Caco-2 (cell line): Measurements from ENCODE around the gene RTCB. TPM values are rescaled to one million over a fixed set of nuclear protein-coding genes. Genes with fewer than 3 reads are reported as not detected.
A peak's percentile ranks its signal among the peaks of the same experiment; 100 is the strongest.

ENCODE experiments used
- BruUV-seq: library from RNA; stranded (reverse); fragments of 400-500 nt; replicated peaks from 2 replicates; lab custom pipeline; 2021; lab: Mats Ljungman, UMichigan
- CTCF ChIA-PET: fragments of 300-600 bp; sonication (Branson Sonifier 250); formaldehyde crosslinking; loops from one replicate; lab custom pipeline; 2022; ENCODE audit warnings: antibody characterized with exemption; lab: Charles Lee
- POLR2A ChIA-PET: fragments of 300-600 bp; sonication (Branson Sonifier 250); formaldehyde crosslinking; loops from one replicate; lab custom pipeline; 2022; ENCODE audit warnings: antibody characterized with exemption; lab: Charles Lee
- DNase-seq, 2 experiments: peaks; one replicate each; pipeline versions ENCODE4 v3.0.0 to v3.0.0-alpha.2; 2020 to 2022
- H3K27me3 ChIP-seq: replicated peaks from 2 replicates; pipeline ENCODE4 v1.6.0; 2011; ENCODE audit warnings: low read length; ENCODE audit not compliant: control insufficient read depth, insufficient read depth
- H3K36me3 ChIP-seq: 2 replicates; pipeline ENCODE4 v1.5.1; 2011; ENCODE audit warnings: low read length; ENCODE audit not compliant: control insufficient read depth, insufficient read depth
- H3K4me1 ChIP-seq: fragments of 250-450 bp; sonication (Bioruptor Pico); 2 replicates; pipeline ENCODE4 v1.5.1; 2020; ENCODE audit warnings: mild to moderate bottlenecking
- H3K4me3 ChIP-seq: 2 replicates; pipeline ENCODE4 v1.5.1; 2011; ENCODE audit warnings: low read depth, mild to moderate bottlenecking, control low read depth, low read length
- H3K9me3 ChIP-seq: fragments of 250-450 bp; sonication (Bioruptor Pico); 2 replicates; pipeline ENCODE4 v1.5.1; 2020; ENCODE audit warnings: mild to moderate bottlenecking, moderate library complexity
- H3K27ac Mint-ChIP-seq: one replicate; pipeline ENCODE4 v1.8.0; 2022; ENCODE audit warnings: mixed read lengths; ENCODE audit not compliant: unreplicated experiment
- H3K27me3 Mint-ChIP-seq: one replicate; pipeline ENCODE4 v1.8.0; 2022; ENCODE audit warnings: mixed read lengths; ENCODE audit not compliant: insufficient read depth, unreplicated experiment
- H3K36me3 Mint-ChIP-seq: one replicate; pipeline ENCODE4 v1.8.0; 2022; ENCODE audit warnings: mild to moderate bottlenecking, mixed read lengths; ENCODE audit not compliant: insufficient read depth, unreplicated experiment
- H3K4me1 Mint-ChIP-seq: one replicate; pipeline ENCODE4 v1.8.0; 2022; ENCODE audit warnings: low read depth, mixed read lengths; ENCODE audit not compliant: unreplicated experiment
- H3K4me3 Mint-ChIP-seq: one replicate; pipeline ENCODE4 v1.8.0; 2022; ENCODE audit warnings: mild to moderate bottlenecking, moderate library complexity, mixed read lengths; ENCODE audit not compliant: unreplicated experiment
- H3K9me3 Mint-ChIP-seq: one replicate; pipeline ENCODE4 v1.8.0; 2022; ENCODE audit warnings: mixed read lengths; ENCODE audit not compliant: unreplicated experiment
- CTCF ChIP-seq, 2 experiments: fragments of 200-600 bp in 1 of 2; IDR thresholded peaks; 1 replicate in 1 of 2; 2 replicates in 1 of 2; pipeline versions ENCODE4 v1.5.1 to v1.8.0; 2011 to 2022; ENCODE audit warnings: antibody characterized with exemption in 1 of 2, control low read depth in 1 of 2, inconsistent platforms in 1 of 2, low read depth in 1 of 2, low read length in 1 of 2, mild to moderate bottlenecking in 1 of 2, moderate library complexity in 1 of 2; ENCODE audit not compliant: insufficient read depth in 1 of 2, severe bottlenecking in 1 of 2, unreplicated experiment in 1 of 2
- intact Hi-C: fragments of 100-400 bp; cut with micrococcal nuclease; formaldehyde crosslinking; loops from one replicate; pipeline ENCODE4 v1.10.0; 2022; ENCODE audit not compliant: unreplicated experiment
- total RNA-seq: library from RNA; stranded (reverse); gene quantifications from 2 replicates; pipeline ENCODE4 v1.2.3, GENCODE V29; 2022

RTCB gene
- total RNA-seq, 1 experiment from 2014 or later: 105 TPM

DNA sequence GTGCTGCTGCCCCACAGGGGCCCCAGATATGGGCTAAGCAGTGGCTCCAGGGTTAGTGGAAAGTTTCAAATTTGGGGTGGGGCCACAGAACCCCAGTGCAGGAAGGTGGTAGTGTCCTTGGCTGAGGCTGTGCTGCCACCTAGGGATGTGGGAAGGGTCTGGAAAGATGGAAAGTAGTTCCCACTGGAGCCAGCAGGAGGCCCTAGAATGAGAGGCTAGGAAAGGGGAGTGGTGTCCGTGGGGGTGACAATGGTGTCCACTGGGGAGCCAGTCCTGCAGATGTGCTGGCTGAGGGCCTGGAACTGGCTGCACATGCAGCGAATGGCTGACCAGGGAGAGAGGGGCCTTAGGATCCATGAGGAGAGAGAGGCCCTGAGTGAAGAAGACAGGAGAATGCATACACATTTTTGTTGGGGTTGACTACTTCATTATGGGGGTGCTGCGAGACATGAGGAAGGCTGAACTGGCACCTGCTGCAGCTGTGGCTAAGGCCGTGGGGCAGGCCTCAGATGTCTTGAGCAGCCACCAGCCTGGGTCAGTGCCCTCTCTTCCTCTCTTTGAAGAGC lies 33.3 kb downstream of the RTCB start:
- Mint-ChIP-seq H3K27ac (no peak overlapping the region), H3K4me1 (no peaks in the 10 kb centered on the region), H3K9me3 (no peaks in the 10 kb centered on the region), H3K27me3 (peaks cover 10% of the 10 kb centered on the region), H3K36me3 (peaks cover 5% of the 10 kb centered on the region), H3K4me3 (no peak overlapping the region)
- peak; percentile 65 to 68 for DNase-seq
- no peaks in the 10 kb centered on the region for H3K4me1 ChIP-seq
- peak; percentile 55 to 83 for TF ChIP-seq CTCF (IDR thresholded peaks at IDR 0.05; ENCODE audit: insufficient read depth in 1 of 2, low read depth in 1 of 2, low read length in 1 of 2, severe bottlenecking in 1 of 2, unreplicated experiment in 1 of 2)
- CTCF ChIA-PET: interaction anchor here (0.6 kb wide), 1 partner anchor 218 kb away, joined by 3 read pairs; no protein-coding TSS in a partner anchor
- no peaks in the 10 kb centered on the region for H3K9me3 ChIP-seq
- POLR2A ChIA-PET: no interaction called here
- H3K4me3 ChIP-seq: no peak overlapping the region
- H3K36me3 ChIP-seq: no peaks in the 10 kb centered on the region
- intact Hi-C loops: no loop called here
- BruUV-seq: no TSS peak
- no peaks in the 10 kb centered on the region for H3K27me3 ChIP-seq

DNA sequence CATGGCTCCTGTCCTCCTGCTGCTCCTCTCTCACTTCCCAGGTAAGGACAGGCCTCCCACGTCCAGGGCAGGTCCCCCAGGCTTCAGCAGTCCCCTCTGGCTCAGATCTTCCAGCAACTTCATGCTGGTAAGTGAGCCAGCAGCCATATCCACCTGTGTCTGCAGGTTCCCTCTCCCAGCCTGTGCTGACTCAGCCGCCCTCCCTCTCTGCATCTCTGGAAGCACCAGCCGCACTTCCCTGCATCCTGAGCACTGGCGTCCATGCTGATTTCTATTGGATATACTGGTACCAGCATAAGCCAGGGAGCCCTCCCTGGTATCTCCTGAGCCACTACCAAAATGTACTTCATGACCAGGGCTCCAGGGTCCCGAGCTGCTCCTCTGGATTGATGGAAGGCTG lies 35.4 kb downstream of the RTCB start:
- H3K9me3 ChIP-seq: no peaks in the 10 kb centered on the region
- TF ChIP-seq CTCF (IDR thresholded peaks at IDR 0.05; ENCODE audit: insufficient read depth in 1 of 2, low read depth in 1 of 2, low read length in 1 of 2, severe bottlenecking in 1 of 2, unreplicated experiment in 1 of 2): no peak
- H3K27me3 ChIP-seq: no peaks in the 10 kb centered on the region
- no peak for DNase-seq
- CTCF ChIA-PET: no interaction called here
- intact Hi-C loops: no loop called here
- POLR2A ChIA-PET: no interaction called here
- Mint-ChIP-seq H3K36me3 (peaks cover 5% of the 10 kb centered on the region), H3K4me3 (no peak overlapping the region), H3K27me3 (peaks cover 15% of the 10 kb centered on the region), H3K9me3 (no peaks in the 10 kb centered on the region), H3K27ac (no peak overlapping the region), H3K4me1 (no peaks in the 10 kb centered on the region)
- no peak overlapping the region for H3K4me3 ChIP-seq
- H3K36me3 ChIP-seq: no peaks in the 10 kb centered on the region
- no TSS peak for BruUV-seq
- H3K4me1 ChIP-seq: no peaks in the 10 kb centered on the region

GRCh38 chr22:32375678-32376450 lies 36.2 kb downstream of the RTCB start:
- H3K4me1 ChIP-seq: no peaks in the 10 kb centered on the region
- no peaks in the 10 kb centered on the region for H3K27me3 ChIP-seq
- no peak overlapping the region for H3K27ac Mint-ChIP-seq
- no peaks in the 10 kb centered on the region for H3K4me1 Mint-ChIP-seq
- DNase-seq: no peak
- peaks cover 5% of the 10 kb centered on the region for H3K36me3 Mint-ChIP-seq
- no peaks in the 10 kb centered on the region for H3K36me3 ChIP-seq
- no peaks in the 10 kb centered on the region for H3K9me3 Mint-ChIP-seq
- TF ChIP-seq CTCF (IDR thresholded peaks at IDR 0.05; ENCODE audit: insufficient read depth in 1 of 2, low read depth in 1 of 2, low read length in 1 of 2, severe bottlenecking in 1 of 2, unreplicated experiment in 1 of 2): no peak
- H3K27me3 Mint-ChIP-seq: peaks cover 15% of the 10 kb centered on the region
- H3K4me3 Mint-ChIP-seq: no peak overlapping the region
- CTCF ChIA-PET: no interaction called here
- intact Hi-C loops: no loop called here
- no peak overlapping the region for H3K4me3 ChIP-seq
- H3K9me3 ChIP-seq: no peaks in the 10 kb centered on the region
- no TSS peak for BruUV-seq
- POLR2A ChIA-PET: no interaction called here
